OCI-LY3 (cell line): ENCODE data around the gene TXNL4B.

ENCODE experiments used
- H2AFZ ChIP-seq: fragments of 200-600, 300-600 bp; shearing (Covaris generic); 2 replicates; pipeline ENCODE4 v1.6.0; 2014; ENCODE audit warnings: antibody characterized with exemption, low read depth, low read length
- H3K27ac ChIP-seq: fragments of 200-600, 300-600 bp; sonication (generic); 2 replicates; pipeline ENCODE4 v1.5.1; 2014; ENCODE audit warnings: mild to moderate bottlenecking, low read length, moderate library complexity, mixed read lengths
- H3K27me3 ChIP-seq: fragments of 200-600, 300-600 bp; sonication (generic); 2 replicates; pipeline ENCODE4 v1.6.1; 2014; ENCODE audit warnings: low read depth, low read length, mixed read lengths
- H3K36me3 ChIP-seq: fragments of 200-600, 300-600 bp; sonication (generic); replicated peaks from 2 replicates; pipeline ENCODE3; 2014; ENCODE audit warnings: low read depth, low read length, mixed read lengths
- H3K4me1 ChIP-seq: fragments of 300-600, 200-600 bp; sonication (generic); 2 replicates; pipeline ENCODE4 v1.6.1; 2014; ENCODE audit warnings: low read length, mixed read lengths
- H3K4me2 ChIP-seq: fragments of 200-600, 300-600 bp; sonication (generic); 2 replicates; pipeline ENCODE4 v1.6.1; 2014; ENCODE audit warnings: low read length, mixed read lengths
- H3K4me3 ChIP-seq: fragments of 300-600, 200-600 bp; sonication (generic); 2 replicates; pipeline ENCODE4 v1.5.1; 2014; ENCODE audit warnings: antibody characterized with exemption, mild to moderate bottlenecking, low read length, moderate library complexity
- H3K79me2 ChIP-seq: fragments of 300-600, 200-600 bp; shearing (Covaris generic); 2 replicates; pipeline ENCODE4 v1.6.1; 2014; ENCODE audit warnings: mild to moderate bottlenecking, low read length, mixed read lengths
- H3K9ac ChIP-seq: fragments of 300-600, 200-600 bp; shearing (Covaris generic); 2 replicates; pipeline ENCODE4 v1.6.0; 2014; ENCODE audit warnings: mild to moderate bottlenecking, low read length, moderate library complexity
- H3K9me3 ChIP-seq: fragments of 200-600, 300-600 bp; shearing (Covaris generic); 2 replicates; pipeline ENCODE4 v1.6.1; 2014; ENCODE audit warnings: low read length, mixed read lengths; ENCODE audit not compliant: insufficient read depth
- H4K20me1 ChIP-seq: fragments of 200-600, 300-600 bp; sonication (generic); 2 replicates; pipeline ENCODE4 v1.6.1; 2016; ENCODE audit warnings: low read length, mixed read lengths; ENCODE audit not compliant: insufficient read depth
- EZH2phosphoT487 ChIP-seq: fragments of 200-600 bp; shearing (Covaris generic); IDR thresholded peaks from 2 replicates; pipeline ENCODE4 v1.6.1; 2018; ENCODE audit warnings: antibody characterized with exemption, mixed run types, low read depth
- TF ChIP-seq, protein P1 (sequence below): fragments of 200-600, 300-600 bp; sonication (generic); IDR thresholded peaks from 2 replicates; pipeline ENCODE4 v1.5.1; 2014; ENCODE audit warnings: antibody characterized with exemption, low read length, low read depth

TXNL4B gene

GRCh38 chr16:72112452-72112792 is 19.0 kb upstream of the TXNL4B start:
- no peaks in the 10 kb centered on the region for H4K20me1 ChIP-seq
- no peak overlapping the region for H3K27ac ChIP-seq
- no peaks in the 10 kb centered on the region for H3K79me2 ChIP-seq
- H3K4me3 ChIP-seq: no peak overlapping the region
- no peak overlapping the region for H3K9ac ChIP-seq
- H2AFZ ChIP-seq: no peak overlapping the region
- no peaks in the 10 kb centered on the region for H3K4me1 ChIP-seq
- H3K9me3 ChIP-seq: no peaks in the 10 kb centered on the region
- no peak for TF ChIP-seq EZH2phosphoT487
- TF ChIP-seq, protein P1, sequence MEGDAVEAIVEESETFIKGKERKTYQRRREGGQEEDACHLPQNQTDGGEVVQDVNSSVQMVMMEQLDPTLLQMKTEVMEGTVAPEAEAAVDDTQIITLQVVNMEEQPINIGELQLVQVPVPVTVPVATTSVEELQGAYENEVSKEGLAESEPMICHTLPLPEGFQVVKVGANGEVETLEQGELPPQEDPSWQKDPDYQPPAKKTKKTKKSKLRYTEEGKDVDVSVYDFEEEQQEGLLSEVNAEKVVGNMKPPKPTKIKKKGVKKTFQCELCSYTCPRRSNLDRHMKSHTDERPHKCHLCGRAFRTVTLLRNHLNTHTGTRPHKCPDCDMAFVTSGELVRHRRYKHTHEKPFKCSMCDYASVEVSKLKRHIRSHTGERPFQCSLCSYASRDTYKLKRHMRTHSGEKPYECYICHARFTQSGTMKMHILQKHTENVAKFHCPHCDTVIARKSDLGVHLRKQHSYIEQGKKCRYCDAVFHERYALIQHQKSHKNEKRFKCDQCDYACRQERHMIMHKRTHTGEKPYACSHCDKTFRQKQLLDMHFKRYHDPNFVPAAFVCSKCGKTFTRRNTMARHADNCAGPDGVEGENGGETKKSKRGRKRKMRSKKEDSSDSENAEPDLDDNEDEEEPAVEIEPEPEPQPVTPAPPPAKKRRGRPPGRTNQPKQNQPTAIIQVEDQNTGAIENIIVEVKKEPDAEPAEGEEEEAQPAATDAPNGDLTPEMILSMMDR: no peak
- peaks cover 35% of the 10 kb centered on the region for H3K36me3 ChIP-seq
- no peaks in the 10 kb centered on the region for H3K27me3 ChIP-seq
- no peak overlapping the region for H3K4me2 ChIP-seq

GRCh38 chr16:72111657-72112451 is 18.4 kb upstream of the TXNL4B start:
- no peak for TF ChIP-seq EZH2phosphoT487
- TF ChIP-seq, protein P1: no peak
- Histone ChIP-seq H4K20me1 (no peaks in the 10 kb centered on the region), H3K4me1 (no peaks in the 10 kb centered on the region), H3K4me3 (no peak overlapping the region), H3K9ac (no peak overlapping the region), H3K4me2 (no peak overlapping the region), H3K79me2 (no peaks in the 10 kb centered on the region), H3K27me3 (no peaks in the 10 kb centered on the region), H3K9me3 (no peaks in the 10 kb centered on the region), H2AFZ (no peak overlapping the region), H3K27ac (no peak overlapping the region), H3K36me3 (peaks cover 40% of the 10 kb centered on the region)

GRCh38 chr16:72110662-72111615 is 17.5 kb upstream of the TXNL4B start:
- Histone ChIP-seq H4K20me1 (no peaks in the 10 kb centered on the region), H3K27me3 (no peaks in the 10 kb centered on the region), H3K79me2 (no peaks in the 10 kb centered on the region), H3K4me3 (no peak overlapping the region), H3K4me1 (no peaks in the 10 kb centered on the region), H3K4me2 (no peak overlapping the region), H3K27ac (no peak overlapping the region), H2AFZ (no peak overlapping the region), H3K36me3 (peaks cover 47% of the 10 kb centered on the region), H3K9me3 (no peaks in the 10 kb centered on the region), H3K9ac (no peak overlapping the region)
- no peak for TF ChIP-seq EZH2phosphoT487
- TF ChIP-seq, protein P1: no peak

DNA sequence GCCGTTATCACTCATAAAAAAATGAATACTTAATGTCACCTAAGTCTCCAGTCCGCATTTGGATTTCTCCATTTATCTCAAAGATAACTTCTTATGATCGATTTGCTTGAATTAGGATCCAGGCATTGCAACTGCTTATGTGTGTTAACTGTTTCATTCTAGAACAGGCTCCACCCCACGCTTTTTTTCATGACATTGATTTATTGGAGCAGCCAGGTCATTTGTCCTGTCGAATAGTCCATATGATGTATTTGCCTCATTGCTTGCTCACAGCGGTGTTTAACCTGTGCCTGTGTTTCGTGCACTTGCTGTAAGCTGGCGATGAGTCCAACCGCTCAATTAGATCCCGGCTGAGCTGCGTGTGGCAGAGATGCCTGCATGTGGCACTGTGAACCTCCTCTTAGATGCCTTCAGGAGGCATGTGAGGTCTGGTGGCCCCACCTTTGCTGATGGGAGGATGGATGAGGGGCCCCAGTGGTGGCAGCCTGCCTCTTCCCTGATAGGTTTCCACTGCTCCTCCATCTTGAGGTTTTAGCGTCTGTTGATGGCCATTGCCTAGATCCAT is 16.6 kb upstream of the TXNL4B start:
- Histone ChIP-seq H3K4me1 (no peaks in the 10 kb centered on the region), H3K4me3 (no peak overlapping the region), H3K27ac (no peak overlapping the region), H4K20me1 (no peaks in the 10 kb centered on the region), H3K27me3 (no peaks in the 10 kb centered on the region), H2AFZ (no peak overlapping the region), H3K36me3 (peaks cover 55% of the 10 kb centered on the region), H3K9ac (no peak overlapping the region), H3K4me2 (no peak overlapping the region), H3K79me2 (no peaks in the 10 kb centered on the region), H3K9me3 (no peaks in the 10 kb centered on the region)
- TF ChIP-seq, protein P1: no peak
- TF ChIP-seq EZH2phosphoT487: no peak
